HG03039 (cell line): Measurements from ENCODE around the gene NAA40.

ENCODE experiments used
- ATAC-seq: cut with Tn5 transposase; IDR thresholded peaks from one replicate; pipeline ENCODE4 v1.9.1; 2021; ENCODE audit warnings: mild to moderate bottlenecking, moderate library complexity; ENCODE audit not compliant: unreplicated experiment

Gene NAA40

DNA sequence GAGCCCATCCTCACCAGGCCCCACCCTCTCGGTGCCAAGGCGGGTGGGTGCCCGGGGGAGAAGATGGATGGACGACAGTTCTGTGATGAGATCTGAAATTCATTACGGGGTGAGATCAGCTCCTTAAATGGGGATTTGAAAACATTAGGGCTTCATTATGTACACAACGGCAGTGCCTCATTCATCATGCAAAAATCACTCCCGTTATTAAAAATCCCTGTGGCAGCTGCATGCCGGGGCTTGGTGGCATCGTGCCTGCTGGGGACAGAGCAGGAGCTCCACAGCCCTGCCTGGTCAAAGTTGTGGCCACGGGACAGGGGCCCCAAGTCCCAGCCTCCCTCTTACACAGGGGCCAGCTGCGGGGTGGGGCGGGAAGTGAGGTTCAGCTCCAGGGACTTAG lies 67.6 kb downstream of the NAA40 start:
- ATAC-seq: no peak
